Stimulated activated CD8-positive, alpha-beta memory T cell treated with anti-CD3 and anti-CD28 coated beads, Interleukin-7, amount 100 ng/mL, for 48 hours (primary cell): ENCODE data around the gene PCDHB8.
"Not testable (repeated sequence)": the region's sequence is repeated elsewhere in the genome, so short reads cannot be mapped to it uniquely, and the experiment has no call there.

ENCODE experiments used
- DNase-seq, 2 donors: peaks; one replicate each; pipeline ENCODE4 v3.0.0-alpha.2; 2020; ENCODE audit warnings: low read depth in 1 of 2; ENCODE audit errors: extremely low read depth in 1 of 2

PCDHB8 gene

GRCh38 chr5:141177577-141178191 is at the start of gene PCDHB8:
PCDHB8 (plus strand) TSS chr5:141177790; CDS start chr5:141178035, 245 bp downstream.
- DNase-seq = not testable (repeated sequence)

- no peak for DNase-seq
Observed at GRCh38 chr5:141135030-141135717, 42.4 kb upstream of the PCDHB8 start, which contains the start of gene PCDHB5. PCDHB5 (plus strand) TSS chr5:141135206; CDS start chr5:141135435, 229 bp downstream.

- no peak for DNase-seq
Observed at GRCh38 chr5:141135718-141136266, 41.8 kb upstream of the PCDHB8 start.

- not testable (repeated sequence) for DNase-seq
Observed at GRCh38 chr5:141137346-141137745, 40.2 kb upstream of the PCDHB8 start.

- no peak for DNase-seq
Observed at GRCh38 chr5:141149812-141150211, 27.8 kb upstream of the PCDHB8 start, which contains the start of gene PCDHB6. PCDHB6 (plus strand) TSS chr5:141150057; CDS start chr5:141150258, 201 bp downstream.

GRCh38 chr5:141150224-141150992 is 27.2 kb upstream of the PCDHB8 start:
- no peak for DNase-seq

- DNase-seq = no peak
Observed at GRCh38 chr5:141150993-141151325, 26.6 kb upstream of the PCDHB8 start.

- not testable (repeated sequence) for DNase-seq
Observed at GRCh38 chr5:141151632-141152031, 26.0 kb upstream of the PCDHB8 start.

- not testable (repeated sequence) for DNase-seq
Observed at GRCh38 chr5:141152096-141152495, 25.5 kb upstream of the PCDHB8 start.

- DNase-seq = no peak
Observed at GRCh38 chr5:141155540-141156374, 21.8 kb upstream of the PCDHB8 start.

GRCh38 chr5:141157356-141157755 is 20.2 kb upstream of the PCDHB8 start:
- not testable (repeated sequence) for DNase-seq

GRCh38 chr5:141157901-141158300 is 19.7 kb upstream of the PCDHB8 start:
- not testable (repeated sequence) for DNase-seq

- DNase-seq = no peak
Observed at GRCh38 chr5:141172381-141173204, 5.0 kb upstream of the PCDHB8 start, which contains the start of gene PCDHB7. PCDHB7 (plus strand) TSS chr5:141172644; CDS start chr5:141172836, 192 bp downstream.

GRCh38 chr5:141174291-141175104 is 3.1 kb upstream of the PCDHB8 start:
- not testable (repeated sequence) for DNase-seq

- no peak for DNase-seq
Observed at GRCh38 chr5:141175933-141176332, 1.7 kb upstream of the PCDHB8 start.

- not testable (repeated sequence) for DNase-seq
Observed at GRCh38 chr5:141179371-141179770, 1.8 kb downstream of the PCDHB8 start.

- DNase-seq = not testable (repeated sequence)
Observed at GRCh38 chr5:141179876-141180275, 2.3 kb downstream of the PCDHB8 start.

- no peak for DNase-seq
Observed at GRCh38 chr5:141180313-141180712, 2.7 kb downstream of the PCDHB8 start.
